ENCODE results near the gene KCNJ10.

Gene KCNJ10

GRCh38 chr1:160020196-160020595, 49.8 kb downstream of the KCNJ10 start:
- DNase-seq, result no peak

GRCh38 chr1:160018900-160019299, 51.1 kb downstream of the KCNJ10 start:
- DNase-seq, result no peak

DNA sequence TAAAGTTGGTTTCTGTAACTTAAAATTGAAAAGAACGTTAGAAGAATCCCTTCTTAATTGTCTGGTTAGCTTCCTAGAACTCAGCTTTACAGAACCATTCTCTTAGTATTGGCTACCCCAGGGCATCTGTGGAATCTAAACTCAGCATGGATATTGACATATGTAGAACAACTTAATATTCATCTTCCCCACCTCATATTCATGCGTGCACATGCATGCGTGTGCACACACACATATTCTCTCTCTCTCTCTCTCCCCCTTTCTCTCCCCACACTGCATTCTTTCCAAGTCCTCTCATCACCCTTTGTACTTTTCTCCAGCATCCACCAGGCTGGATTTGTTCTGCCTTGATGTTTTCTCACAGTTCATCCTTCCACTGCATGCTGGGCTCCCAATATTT, 51.6 kb downstream of the KCNJ10 start:
- DNase-seq, result no peak

DNA sequence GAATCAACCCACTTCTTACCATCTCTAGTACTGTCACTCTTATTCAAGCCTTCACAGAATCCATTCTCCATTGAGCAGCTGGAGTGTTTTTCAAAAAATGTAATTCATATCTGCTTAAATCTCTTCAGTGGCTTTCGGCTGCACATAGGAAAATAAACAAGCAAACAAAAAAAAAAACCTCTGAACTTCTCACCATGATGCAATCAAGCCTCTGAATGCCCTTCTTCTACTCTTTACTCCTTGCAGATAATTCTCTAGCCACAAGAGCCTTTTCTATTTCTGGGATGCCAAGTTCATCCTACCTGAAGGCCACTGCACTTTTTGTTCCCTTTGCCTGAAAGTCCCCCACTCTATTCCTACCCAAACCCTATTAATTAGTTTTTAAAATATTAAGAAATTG, 52.4 kb downstream of the KCNJ10 start:
- no peak for DNase-seq

GRCh38 chr1:160011781-160012180, 58.2 kb downstream of the KCNJ10 start:
- no peak for DNase-seq

DNA sequence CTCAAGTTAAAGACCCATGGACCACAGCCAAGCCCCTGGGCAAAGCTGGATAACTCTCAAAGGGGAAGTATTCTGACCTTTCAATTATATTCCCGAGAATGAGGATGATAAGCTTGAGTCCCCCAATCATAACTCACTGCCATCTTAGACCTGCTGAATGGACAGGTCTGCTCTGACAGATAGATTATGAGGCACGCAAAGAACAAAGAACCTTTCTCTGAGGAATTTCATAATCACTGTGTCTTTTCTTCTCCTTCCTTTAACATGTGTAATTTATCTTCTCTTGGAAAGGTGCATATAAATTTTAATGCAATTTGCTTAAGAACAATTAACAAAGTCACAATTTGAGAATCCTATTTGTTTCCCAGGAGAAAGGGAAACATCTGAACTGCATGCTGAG, 60.2 kb downstream of the KCNJ10 start:
- DNase-seq, result no peak

GRCh38 chr1:160009081-160009480, 60.9 kb downstream of the KCNJ10 start:
- no peak for DNase-seq

GRCh38 chr1:160007577-160008200, 62.3 kb downstream of the KCNJ10 start:
- DNase-seq, result peak; percentile 43

DNA sequence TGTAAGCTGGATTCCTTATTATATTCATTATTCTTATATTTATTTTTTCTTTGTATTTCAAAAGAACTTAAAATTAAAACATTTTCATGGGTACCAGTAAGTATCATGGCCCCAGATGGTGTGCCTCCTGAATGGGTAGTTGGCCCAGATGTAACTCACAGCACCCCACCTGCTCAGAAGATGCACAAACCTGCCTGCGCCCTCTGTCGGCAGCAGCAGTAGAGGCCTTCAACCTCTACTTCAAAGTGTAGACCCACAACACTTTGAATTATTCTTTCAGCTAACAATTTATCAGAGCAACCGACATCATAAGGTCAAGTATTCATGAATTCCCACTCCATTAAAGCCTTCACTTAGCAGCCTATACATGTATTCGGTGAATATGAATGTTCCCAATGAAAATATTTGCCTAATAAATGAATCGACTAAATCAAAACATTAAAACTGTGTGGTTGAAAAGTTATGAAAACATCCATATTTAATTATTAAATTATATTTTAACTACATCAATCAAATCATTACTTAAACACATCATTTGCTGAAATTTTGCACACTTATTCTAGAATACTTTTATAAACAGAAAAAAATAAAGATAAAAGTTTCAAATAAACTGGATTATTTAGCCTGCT, 63.5 kb downstream of the KCNJ10 start:
- peak; percentile 79 for DNase-seq

DNA sequence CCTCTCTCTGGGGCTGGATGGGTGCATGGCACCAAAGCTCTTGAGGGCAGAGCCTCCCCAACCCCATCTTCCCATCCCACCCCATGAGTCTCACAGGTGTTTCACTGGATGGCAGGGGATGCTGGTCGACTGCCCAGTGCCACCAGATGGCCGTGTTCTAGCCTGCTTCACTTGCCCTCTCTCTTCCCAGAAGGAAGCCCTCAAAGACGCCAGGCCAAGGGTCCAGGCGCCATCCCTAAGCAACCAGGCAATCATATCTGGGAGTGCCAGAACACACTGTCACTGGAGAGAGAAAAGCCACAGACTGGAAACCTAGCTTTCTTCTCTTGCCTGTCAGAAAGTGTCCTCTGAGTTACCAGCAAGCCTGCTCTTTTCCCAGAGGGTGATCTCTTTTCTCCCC, 64.9 kb downstream of the KCNJ10 start:
- DNase-seq, result no peak

DNA sequence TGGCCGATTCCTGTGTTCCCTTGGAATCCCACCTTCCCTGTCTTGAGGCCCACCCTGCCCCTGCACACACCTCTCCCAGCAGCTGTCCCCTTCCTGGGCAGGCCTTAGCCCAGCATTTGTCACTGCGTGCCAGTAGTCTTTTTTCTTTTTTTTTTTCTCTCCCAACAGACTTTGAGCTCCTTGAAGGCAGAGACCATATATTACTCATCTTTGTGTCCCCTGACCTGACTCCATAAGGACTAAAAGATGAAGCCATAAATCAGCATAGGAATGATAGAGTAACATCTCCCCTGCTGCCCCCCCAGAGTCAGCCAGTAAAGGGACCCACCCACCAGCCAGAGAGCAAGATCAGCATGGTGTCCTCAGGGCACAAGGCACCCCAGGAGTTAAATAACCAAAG, 65.5 kb downstream of the KCNJ10 start:
- DNase-seq, result no peak

DNA sequence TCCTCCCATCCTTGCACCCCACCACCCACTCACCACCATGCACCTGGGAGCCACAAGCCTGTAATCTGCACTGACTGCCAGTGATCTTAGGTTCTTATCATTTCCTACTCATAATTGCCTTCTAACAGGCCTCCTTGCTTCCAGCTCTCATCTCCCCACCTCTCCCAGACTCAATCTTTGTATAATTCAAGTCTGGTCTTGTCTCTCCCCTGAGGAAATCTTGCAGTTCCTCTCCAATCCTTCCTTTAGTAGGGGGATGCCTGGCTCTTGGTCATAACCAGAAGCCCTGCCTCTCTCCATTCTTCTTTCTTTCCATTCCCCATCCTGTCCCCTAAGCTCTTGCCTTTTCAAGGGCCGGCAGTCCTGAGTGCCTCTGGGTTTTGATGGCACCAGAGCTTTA, 66.0 kb downstream of the KCNJ10 start:
- no peak for DNase-seq

DNA sequence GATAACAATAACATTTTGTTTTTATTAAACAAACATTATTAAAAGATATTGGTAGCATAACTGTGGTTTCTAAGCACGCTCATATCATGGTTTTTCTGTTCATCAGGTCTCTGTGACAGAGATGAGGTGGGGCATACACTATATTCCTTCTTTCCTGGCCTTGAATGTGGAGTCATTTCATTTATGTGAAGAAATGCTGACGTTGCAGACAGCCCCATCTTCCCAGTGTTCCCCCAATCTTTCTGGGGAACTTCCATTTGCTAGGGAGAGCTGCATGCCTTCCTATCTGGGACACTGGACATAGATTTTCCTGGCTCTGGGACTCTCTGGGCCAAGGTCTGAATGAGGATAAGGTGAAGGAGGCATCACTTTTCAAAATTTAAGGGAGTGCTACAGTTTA, 68.5 kb downstream of the KCNJ10 start:
- no peak for DNase-seq

- no peak for DNase-seq
Measured at GRCh38 chr1:159999204-159999603, 70.8 kb downstream of the KCNJ10 start.

DNA sequence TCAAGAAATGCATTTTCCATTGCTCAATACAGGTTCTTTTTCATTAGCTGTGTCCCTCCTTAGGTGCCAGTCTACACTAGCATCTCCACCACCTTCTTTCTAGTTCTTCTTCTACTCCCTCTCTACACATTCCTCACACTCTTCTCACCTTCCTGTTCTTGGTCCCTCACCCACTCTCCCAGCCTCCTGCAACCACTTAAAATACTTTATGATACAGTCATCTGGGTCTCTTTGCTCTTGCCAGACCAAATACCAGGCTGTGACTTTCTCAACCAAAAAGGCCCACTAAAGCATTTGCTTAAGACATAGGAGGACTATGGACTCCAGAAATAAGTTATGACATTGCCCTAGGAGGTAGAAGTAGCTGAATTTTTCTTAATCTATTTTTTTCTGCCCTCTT, 73.3 kb downstream of the KCNJ10 start:
- DNase-seq, result no peak

DNA sequence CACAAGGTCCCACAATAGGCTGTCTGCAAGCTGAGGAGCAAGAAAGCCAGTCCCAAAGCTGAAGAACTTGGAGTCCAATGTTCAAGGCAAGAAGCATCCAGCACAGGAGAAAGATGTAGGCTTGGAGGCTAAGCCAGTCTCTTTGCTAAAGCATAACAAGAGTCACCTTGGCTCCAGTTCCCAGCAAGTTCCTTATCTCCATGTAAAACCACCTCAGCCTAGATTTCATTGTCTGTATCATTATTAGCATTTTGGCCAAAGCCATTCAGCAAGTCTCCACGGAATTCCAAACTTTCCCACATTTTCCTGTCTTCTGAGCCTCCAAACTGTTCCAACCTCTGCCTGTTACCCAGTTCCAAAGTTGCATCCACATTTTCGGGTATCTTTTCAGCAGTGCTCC, 75.1 kb downstream of the KCNJ10 start:
- no peak for DNase-seq

- no peak for DNase-seq
Measured at GRCh38 chr1:159993911-159994310, 76.0 kb downstream of the KCNJ10 start.

- DNase-seq, result no peak
Measured at GRCh38 chr1:159992161-159992560, 77.8 kb downstream of the KCNJ10 start.

DNA sequence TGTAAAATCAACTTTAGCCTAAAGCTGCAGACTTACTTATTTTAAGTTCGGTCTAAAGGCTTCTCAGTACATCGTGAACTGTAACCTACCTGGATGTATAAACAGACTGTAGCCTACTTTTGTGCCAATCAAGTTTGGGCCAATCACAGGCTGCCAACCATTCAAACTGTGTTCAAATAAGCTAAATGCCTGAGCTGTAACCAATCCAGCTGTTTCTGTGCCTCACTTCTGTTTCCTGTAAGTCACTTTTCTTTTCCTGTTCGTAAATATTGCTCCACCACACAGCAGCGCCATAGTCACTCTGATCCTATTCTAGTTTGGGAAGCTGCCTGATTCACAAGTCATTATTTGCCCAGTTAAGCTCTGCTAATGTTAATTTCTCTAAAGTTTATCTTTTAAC, 78.4 kb downstream of the KCNJ10 start:
- no peak for DNase-seq

DNA sequence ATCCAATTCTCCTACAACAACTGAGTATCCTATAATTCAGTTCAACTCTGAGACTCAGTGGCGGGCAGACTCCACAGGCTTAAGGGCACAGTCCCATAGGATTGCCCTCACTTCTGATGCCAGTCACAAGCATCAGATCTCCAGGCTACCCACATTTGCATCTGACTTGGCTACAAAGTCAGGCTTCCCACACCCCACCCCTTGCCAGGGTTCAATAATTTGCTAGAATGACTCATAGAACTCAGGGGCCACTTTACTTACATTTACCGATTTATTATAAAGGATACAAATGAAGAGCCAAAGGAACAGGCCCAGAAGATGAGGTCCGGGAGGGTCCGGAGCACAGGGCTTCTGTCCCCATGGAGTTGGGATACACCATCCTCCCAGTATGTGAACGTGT, 80.0 kb downstream of the KCNJ10 start:
- DNase-seq, result no peak

- no peak for DNase-seq
Measured at GRCh38 chr1:159989581-159989980, 80.4 kb downstream of the KCNJ10 start.

GRCh38 chr1:159988006-159988405, 82.0 kb downstream of the KCNJ10 start:
- no peak for DNase-seq

DNA sequence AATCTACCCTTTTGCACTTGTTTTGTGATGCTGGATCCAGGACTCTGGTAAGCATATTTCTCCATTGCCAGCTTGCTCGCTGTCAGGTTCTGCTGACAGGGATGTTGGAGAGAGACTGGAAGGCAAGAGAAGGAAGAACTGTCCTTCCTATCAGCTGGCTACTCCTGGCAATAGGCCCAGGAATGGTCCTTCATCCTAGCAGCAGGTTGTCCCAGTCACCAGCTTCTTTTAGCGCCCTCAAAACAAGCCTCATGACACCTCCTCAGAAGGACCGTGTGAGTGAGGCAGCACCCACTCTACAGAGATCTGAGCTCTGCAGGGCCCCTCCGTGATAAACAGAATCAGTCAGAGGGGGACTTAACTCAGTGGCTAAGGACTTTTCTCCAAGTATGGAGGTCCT, 82.8 kb downstream of the KCNJ10 start:
- DNase-seq, result no peak

GRCh38 chr1:159986531-159986930, 83.4 kb downstream of the KCNJ10 start:
- DNase-seq, result no peak

DNA sequence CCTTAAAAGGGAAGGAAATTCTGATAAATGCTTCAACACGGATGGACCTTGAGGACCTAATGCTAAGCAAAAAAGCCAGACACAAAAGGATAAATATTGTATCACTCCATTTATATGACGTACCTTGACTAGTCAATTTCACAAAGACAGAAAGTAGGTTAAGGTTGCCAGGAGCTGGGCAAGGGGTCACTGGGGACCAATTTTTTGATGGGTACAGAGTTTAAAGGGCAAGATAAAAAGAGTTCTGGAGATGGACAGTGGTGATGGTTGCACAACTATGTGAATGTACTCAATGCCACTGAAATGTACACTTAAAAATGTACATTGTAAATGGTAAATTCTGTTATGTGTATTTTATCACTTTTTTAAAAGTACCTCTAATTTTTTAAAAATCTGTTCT, 83.9 kb downstream of the KCNJ10 start:
- no peak for DNase-seq

All from NCI-H345 (cell line).